Measurements from ENCODE around the gene RASGEF1B. TPM values are rescaled to one million over a fixed set of nuclear protein-coding genes. Genes with fewer than 3 reads are reported as not detected.

RASGEF1B gene
- total and polyA plus RNA-seq, 4 donors, result 16.0 to 62.0 (median 27.1) TPM

GRCh38 chr4:81466841-81467671 is 4.7 kb downstream of the RASGEF1B start:
- Histone ChIP-seq H3K4me1 (ENCODE audit: control insufficient read depth in 5 of 5, insufficient read depth in 5 of 5, low read length in 5 of 5) (peaks cover 0 to 22% (median 5%) of the 10 kb centered on the region in 5 donors), H3K36me3 (ENCODE audit: control insufficient read depth in 4 of 4, insufficient read depth in 4 of 4, low read length in 4 of 4) (no peaks in the 10 kb centered on the region), H3K27me3 (ENCODE audit: control insufficient read depth in 3 of 3, insufficient read depth in 3 of 3, low read length in 2 of 3) (no peaks in the 10 kb centered on the region), H3K9me3 (ENCODE audit: control insufficient read depth in 4 of 4, insufficient read depth in 3 of 4, low read length in 3 of 4) (no peaks in the 10 kb centered on the region), H3K4me3 (no peak overlapping the region), H3K27ac (ENCODE audit: low read depth in 1 of 2, low read length in 1 of 2) (no peak overlapping the region), H3K9ac (ENCODE audit: insufficient read depth in 1 of 2, low read length in 2 of 2) (no peak overlapping the region)
- WGBS, 2 donors, result 31% methylated on average over 5 of the region's 5 CpGs
- ATAC-seq (ENCODE audit: insufficient read depth, low FRiP score), result no peak
- DNase-seq, result peak; percentile 77 to 91 (median 91)
- TF ChIP-seq CTCF (IDR thresholded peaks at IDR 0.05; ENCODE audit: control extremely low read depth, extremely low read depth), result peak; percentile 83

- no peak for ATAC-seq (ENCODE audit: insufficient read depth, low FRiP score)
- Histone ChIP-seq H3K9ac (ENCODE audit: insufficient read depth in 1 of 2, low read length in 2 of 2) (no peak overlapping the region), H3K27ac (ENCODE audit: low read depth in 1 of 2, low read length in 1 of 2) (no peak overlapping the region), H3K36me3 (ENCODE audit: control insufficient read depth in 4 of 4, insufficient read depth in 4 of 4, low read length in 4 of 4) (no peaks in the 10 kb centered on the region), H3K27me3 (ENCODE audit: control insufficient read depth in 3 of 3, insufficient read depth in 3 of 3, low read length in 2 of 3) (no peaks in the 10 kb centered on the region), H3K9me3 (ENCODE audit: control insufficient read depth in 4 of 4, insufficient read depth in 3 of 4, low read length in 3 of 4) (no peaks in the 10 kb centered on the region), H3K4me3 (no peak overlapping the region), H3K4me1 (ENCODE audit: control insufficient read depth in 5 of 5, insufficient read depth in 5 of 5, low read length in 5 of 5) (peaks cover 2 to 25% (median 5%) of the 10 kb centered on the region in 5 donors)
- WGBS, 2 donors, result 66 to 79% methylated on average over 8 of the region's 8 CpGs
- TF ChIP-seq CTCF (IDR thresholded peaks at IDR 0.05; ENCODE audit: control extremely low read depth, extremely low read depth), result no peak
- no peak for DNase-seq
Measured at GRCh38 chr4:81465406-81466340, 6.0 kb downstream of the RASGEF1B start.

- Histone ChIP-seq H3K4me3 (no peak overlapping the region), H3K9ac (ENCODE audit: insufficient read depth in 1 of 2, low read length in 2 of 2) (no peak overlapping the region), H3K27me3 (ENCODE audit: control insufficient read depth in 3 of 3, insufficient read depth in 3 of 3, low read length in 2 of 3) (no peaks in the 10 kb centered on the region), H3K4me1 (ENCODE audit: control insufficient read depth in 5 of 5, insufficient read depth in 5 of 5, low read length in 5 of 5) (peaks cover 0 to 4% (median 2%) of the 10 kb centered on the region in 5 donors), H3K36me3 (ENCODE audit: control insufficient read depth in 4 of 4, insufficient read depth in 4 of 4, low read length in 4 of 4) (peaks cover 2 to 9% (median 5%) of the 10 kb centered on the region in 4 donors), H3K27ac (ENCODE audit: low read depth in 1 of 2, low read length in 1 of 2) (no peak overlapping the region), H3K9me3 (ENCODE audit: control insufficient read depth in 4 of 4, insufficient read depth in 3 of 4, low read length in 3 of 4) (no peaks in the 10 kb centered on the region)
- ATAC-seq (ENCODE audit: insufficient read depth, low FRiP score), result no peak
- TF ChIP-seq CTCF (IDR thresholded peaks at IDR 0.05; ENCODE audit: control extremely low read depth, extremely low read depth), result no peak
- 78 to 91% methylated on average over 3 of the region's 3 CpGs for WGBS, 2 donors
- DNase-seq, result no peak
Measured at GRCh38 chr4:81460834-81461233, 10.9 kb downstream of the RASGEF1B start.

All from lung (tissue), 12 donors.